HTERT RPE-1 (cell line): Measurements from ENCODE around the gene C11orf68.

Experiments
- in situ Hi-C: fragments of 300-500 bp; cut with MboI; formaldehyde crosslinking; loops from 4 replicates; pipeline ENCODE4 v1.14.3; 2020; ENCODE audit warnings: low sequenced_read_pairs

Gene C11orf68

DNA sequence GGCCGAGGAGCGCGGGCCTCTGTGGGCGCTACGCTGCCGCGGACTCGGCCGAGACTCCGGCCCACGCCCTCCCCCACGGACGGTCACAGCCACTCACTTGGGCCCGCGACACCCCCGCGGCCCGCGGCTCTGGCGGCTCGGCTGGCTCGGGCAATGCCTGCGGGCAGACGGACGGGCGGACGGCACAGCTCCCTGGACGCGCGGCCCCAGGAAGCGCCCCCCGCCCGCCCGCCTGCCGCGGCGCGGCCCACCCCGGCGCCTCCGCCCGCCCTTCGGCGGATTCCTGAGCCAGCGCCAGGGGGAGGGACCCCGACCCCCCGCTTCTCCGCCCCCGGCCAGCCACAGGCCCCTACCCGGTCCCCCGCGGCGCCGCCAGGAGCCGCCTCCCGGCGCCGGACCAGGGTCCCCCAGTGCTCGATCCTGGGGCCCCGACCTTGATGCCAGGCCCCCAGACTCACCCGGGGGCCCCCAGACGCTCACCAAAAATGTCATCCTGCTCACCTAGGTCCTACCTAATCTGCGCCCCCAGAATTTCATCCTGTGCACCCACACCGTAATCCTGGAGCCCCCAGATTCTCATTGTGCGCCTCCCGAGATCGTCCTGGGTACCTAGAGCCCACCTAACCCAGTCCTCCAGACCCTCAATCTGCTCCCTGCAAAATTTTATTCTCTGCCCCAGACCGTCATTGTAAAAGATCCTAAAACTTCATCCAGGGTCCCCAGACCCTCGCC, 46.1 kb downstream of the C11orf68 start, which contains the start of gene EFEMP2:
Gene EFEMP2 (minus strand): TSS at position 215 of the 732 bp plus-strand sequence. CDS start 446 bp downstream, outside the sequence.
- in situ Hi-C loops: no loop called here

DNA sequence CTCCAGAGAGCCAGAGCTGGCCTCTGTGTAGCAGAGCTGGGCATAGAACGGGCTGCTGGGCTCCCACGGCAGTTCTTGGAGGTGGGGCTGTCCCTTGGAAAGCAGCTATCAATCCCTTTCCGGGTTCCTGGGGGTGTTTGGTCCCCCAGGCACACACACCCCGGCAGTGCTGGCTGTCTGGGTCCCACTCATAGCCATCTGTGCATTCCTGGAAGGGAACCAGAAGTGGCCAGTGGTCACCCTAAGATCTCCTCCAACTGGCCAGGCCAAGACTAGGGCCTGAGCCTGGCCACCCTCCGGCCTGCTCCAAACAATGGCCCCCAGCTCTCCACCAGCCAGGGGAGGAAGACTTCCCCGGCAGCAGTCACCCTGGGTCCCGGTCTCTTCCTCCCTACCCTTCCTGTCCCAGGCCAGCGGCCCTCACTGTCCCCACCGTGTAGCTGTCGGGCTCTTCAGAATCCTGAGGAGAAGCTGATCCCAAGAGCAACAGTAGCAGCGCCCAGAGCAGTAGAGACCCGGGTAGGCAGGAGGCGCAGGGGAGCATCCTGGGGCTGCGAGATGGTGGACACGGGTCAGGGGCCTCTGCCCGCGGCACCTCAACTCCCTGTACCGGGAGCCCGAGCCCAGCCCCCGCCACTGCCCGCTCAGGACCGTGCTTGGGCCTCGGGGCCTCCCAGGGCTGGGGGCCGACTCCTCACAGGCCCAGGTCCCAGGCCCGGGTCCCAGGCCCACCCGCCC, 46.9 kb downstream of the C11orf68 start:
- in situ Hi-C loops: no loop called here

DNA sequence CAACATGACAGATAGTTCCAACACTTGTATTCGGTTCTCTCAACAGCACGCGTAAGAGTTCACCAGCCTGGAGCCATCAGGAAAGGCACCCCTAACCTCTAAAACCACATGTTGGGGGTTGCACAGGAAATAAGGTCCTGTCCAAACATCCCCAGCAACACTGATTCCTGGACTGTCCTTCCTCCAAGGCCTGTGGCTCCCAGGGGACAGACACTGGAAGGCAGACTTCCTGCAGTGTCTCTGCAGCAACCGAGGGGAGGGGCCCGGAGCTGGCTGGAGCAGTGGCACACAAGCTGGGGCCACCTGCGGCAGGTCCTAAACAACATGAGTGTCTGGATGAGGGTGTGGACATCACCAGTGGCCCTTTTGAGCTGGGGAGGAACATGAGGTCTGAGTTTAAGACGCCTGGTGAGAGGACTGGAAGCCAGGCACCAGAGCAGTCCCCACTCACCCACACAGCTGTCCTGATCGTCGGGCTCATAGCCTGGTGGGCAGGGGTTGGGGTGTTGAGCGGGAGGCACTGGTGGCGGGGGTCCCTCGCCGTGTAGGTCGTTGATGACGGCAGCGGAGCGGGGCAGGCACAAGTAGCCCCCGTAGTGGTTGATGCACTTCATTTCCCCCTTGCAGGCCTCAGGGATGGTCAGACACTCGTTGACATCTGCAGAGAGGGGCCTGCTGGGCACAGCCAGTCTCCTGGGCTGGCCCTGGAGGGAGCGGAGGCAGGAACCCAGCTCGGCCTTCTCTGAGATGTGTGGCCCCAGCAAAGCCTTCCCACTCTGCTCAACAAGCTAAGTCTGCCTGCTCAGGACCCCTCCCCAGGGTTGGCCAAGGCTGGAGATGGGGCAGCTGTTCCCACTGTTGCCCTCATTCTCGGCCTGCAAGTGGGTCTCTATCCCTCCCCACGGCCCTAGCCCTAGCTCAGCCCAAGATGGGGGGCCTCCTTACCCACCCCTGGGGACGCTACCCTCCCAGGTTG, 47.9 kb downstream of the C11orf68 start:
- in situ Hi-C loops: no loop called here

DNA sequence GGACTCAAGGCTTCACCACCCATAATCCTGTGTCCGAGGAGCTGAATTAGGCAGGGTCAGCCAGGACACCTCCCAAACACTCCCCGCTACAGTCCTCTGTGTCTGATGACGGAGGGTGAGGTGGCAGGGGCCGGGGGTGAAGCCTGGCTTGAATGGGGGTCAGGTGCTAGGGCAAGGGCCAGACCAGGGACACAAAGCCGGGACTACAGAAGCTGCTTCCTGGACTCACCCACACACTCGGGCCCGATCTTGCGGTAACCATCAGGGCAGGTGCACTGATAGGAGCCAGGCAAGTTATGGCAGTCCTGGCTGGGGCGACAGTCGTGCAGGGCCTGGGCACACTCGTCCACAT, 48.6 kb downstream of the C11orf68 start:
- in situ Hi-C loops: no loop called here

DNA sequence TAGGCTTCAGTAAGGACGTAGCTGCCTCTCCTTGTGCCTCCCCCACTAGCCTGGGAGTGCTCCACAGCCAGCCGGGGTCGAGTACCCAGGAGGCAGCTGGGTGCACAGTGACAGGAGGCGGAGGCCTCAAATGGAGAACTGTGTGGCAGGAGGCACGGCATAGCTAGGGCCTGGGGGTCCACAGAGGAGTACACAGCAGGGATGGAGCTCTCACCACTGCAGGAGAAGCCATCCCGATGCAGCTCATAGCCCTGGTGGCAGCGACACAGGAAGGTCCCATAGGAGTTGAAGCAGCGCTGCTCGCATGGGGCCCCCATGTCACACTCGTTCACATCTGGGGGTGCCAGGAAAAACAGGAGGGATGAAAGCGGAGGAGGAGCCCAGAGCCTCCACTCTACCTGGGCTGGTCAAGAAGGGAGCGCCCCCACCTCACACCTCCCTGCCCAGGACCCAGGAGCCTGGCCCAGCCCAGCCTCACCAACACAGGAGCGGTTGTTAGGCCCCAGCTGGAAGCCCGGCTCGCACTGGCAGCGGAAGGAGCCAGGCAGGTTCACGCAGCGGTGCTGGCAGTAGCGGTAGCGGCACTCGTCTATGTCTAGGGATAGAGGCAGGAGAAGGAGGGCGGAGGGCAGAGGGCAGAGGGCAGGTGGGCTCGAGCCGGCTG, 49.1 kb downstream of the C11orf68 start:
- in situ Hi-C loops: no loop called here

DNA sequence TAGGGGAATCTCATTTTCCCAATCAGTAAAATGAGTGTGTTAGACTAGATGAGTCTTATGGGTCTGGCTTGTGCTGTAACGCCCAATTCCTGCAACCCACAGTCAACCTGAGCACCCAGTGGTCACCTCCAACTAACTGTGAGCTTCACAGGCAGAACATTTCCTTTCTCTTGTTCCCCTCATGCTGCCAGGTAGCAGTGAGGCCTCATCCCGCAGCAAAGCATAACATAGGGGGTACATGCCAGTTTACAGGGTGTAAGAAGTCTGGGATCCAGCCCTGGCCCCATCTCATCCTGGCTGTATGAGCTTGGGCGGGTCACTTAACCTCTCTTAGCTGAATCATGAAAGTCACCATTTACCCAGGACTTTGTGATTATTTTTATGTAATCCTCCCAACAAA, 50.0 kb downstream of the C11orf68 start:
- in situ Hi-C loops: no loop called here

DNA sequence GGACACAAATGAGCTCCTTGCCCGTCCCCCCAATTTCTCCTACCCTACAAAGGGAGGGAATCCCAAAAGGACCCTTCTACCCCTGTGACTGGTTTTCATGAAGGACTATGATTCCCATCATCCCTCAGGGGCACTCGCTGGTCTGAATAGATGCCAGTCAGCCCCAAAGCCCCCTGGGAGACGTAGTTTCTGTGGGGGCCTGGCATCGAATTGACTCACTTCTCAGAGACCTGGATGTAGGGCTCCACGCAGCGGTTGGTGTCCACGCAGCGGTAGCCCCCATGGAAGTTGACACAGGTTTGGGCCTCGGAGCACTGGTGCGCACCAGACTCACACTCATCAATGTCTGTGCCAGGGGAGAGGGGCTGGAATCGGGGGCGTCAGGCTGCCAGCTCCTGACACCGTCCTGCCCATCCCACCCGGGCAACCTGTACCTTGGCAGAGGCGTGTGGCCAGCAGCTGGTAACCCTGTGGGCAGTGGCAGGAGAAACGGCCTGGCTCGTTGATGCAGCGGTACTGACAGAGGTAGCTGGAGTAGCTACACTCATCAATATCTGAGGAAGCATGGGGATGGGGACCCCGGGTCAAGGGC, 50.7 kb downstream of the C11orf68 start:
- in situ Hi-C loops: no loop called here

DNA sequence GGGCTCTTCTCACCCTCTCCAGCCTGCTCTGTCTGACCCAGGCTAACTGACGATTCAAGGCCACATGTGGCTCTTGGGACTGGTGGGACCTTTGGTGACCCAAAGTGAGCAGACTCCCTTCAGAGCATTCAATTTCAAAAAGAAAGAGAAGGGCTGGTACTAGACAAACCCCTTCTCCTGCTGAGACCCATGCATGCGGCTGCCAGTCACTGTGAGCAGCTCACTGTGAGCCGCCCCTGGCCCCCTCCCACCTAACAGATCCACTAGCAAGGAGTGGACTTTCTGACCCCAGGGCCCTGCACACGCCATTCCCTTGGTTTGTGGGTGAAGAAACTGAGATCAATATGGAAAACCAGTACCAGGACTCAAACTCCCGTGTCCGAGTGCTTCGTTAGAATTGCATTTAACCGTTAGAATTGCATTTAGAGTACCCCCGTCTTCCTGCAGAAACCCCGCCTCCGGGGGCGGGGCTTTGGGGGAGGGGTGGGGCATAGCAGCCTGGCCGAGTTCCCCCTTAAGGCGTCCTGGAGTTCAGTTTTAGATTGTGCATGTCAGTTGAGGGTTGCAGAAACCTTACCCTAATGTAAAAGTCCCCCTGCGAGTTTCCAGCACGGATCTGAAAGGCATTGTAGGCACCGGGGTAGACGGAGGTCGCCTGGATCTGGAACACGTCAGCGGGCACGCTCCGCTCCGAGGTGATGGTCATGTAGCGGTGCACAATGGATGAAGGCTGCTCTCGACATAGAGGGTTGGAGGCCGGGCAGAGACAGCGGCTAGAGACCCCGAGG, 51.4 kb downstream of the C11orf68 start:
- in situ Hi-C loops: no loop called here
